AG09319 (cell line): ENCODE data around the gene FAM47E.
"Not testable (repeated sequence)": the region's sequence is repeated elsewhere in the genome, so short reads cannot be mapped to it uniquely, and the experiment has no call there.

ENCODE experiments used
- DNase-seq: peaks from one replicate; pipeline ENCODE4 v3.0.0-alpha.2; 2010; ENCODE audit warnings: low read depth; ENCODE audit errors: extremely low read depth
- TF ChIP-seq, protein P1 (sequence below): IDR thresholded peaks from 2 replicates; pipeline ENCODE4 v1.5.1; 2011; ENCODE audit warnings: low read depth, mild to moderate bottlenecking, inconsistent platforms, low read length, moderate library complexity

Gene FAM47E

DNA sequence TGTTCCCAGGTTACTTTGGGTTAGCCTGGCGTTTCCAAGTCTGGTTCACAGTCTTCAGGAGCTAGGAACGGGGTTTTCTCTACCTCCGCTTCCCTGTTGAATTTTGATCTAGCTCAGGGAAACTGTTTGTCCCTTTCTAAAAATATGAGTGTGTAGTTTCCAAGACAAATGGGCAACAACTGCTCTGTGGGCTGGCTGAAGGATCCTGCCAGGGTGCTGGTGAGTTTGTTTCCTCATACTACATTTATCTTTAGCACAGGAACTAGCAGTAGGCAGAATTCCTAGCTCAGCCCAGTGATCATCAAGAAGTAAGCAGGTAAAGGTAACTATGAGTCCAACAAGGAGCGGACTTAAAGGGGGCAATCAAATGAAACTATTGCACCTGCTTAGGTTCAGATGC, 13.3 kb upstream of the FAM47E start:
- no peak for DNase-seq
- TF ChIP-seq, protein P1, sequence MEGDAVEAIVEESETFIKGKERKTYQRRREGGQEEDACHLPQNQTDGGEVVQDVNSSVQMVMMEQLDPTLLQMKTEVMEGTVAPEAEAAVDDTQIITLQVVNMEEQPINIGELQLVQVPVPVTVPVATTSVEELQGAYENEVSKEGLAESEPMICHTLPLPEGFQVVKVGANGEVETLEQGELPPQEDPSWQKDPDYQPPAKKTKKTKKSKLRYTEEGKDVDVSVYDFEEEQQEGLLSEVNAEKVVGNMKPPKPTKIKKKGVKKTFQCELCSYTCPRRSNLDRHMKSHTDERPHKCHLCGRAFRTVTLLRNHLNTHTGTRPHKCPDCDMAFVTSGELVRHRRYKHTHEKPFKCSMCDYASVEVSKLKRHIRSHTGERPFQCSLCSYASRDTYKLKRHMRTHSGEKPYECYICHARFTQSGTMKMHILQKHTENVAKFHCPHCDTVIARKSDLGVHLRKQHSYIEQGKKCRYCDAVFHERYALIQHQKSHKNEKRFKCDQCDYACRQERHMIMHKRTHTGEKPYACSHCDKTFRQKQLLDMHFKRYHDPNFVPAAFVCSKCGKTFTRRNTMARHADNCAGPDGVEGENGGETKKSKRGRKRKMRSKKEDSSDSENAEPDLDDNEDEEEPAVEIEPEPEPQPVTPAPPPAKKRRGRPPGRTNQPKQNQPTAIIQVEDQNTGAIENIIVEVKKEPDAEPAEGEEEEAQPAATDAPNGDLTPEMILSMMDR: no peak

DNA sequence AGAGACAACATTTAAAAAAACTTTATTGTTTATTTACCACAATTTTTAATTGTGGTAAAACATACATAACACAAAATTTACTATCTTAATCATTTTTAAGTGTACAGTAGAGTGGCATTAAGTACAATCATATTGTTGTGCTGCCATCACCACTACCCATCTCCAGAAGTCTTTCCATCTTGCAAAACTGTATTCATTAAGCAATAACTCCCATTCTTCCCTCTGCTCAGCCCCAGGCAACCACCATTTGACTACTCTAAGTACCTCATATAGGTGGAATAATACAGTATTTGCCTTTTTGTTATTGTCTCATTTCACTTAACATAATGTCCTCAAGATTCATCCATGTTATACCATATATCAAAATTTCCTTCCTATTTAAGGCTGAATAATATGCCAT, 12.8 kb upstream of the FAM47E start:
- no peak for DNase-seq
- TF ChIP-seq, protein P1: no peak

DNA sequence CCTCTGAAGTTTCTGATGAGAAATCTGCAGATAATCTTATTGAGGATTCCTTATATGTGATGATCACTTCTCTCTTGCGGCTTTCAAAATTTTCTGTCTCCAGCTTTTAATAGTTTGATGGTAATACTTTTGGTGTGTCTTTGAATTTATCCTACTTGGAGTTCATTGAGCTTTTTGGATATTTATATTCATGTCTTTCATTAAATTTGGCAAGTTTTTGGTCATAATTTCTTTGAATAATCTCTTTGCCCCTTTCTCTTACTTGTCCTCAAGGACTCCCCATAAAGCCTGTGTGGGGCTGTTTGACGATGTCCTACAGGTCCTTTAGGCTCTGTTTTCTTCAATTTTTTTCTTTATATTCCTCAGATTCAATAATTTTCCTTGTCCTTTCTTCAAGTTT, 11.3 kb upstream of the FAM47E start:
- TF ChIP-seq, protein P1: no peak

DNA sequence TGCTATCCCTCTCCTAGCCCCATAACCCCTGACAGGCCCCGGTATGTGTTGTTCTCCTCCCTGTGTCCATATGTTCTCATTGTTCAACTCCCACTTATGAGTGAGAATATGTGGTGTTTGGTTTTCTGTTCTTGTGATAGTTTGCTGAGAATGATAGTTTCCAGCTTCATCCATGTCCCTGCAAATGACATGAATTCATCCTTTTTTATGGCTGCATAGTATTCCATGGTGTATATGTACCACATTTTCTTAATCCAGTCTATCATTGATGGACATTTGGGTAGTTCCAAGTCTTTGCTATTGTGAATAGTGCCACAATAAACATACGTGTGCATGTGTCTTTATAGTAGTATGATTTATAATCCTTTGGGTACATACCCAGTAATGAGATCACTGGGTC, 7.6 kb upstream of the FAM47E start:
- not testable (repeated sequence) for DNase-seq

More for the DNA sequence above, 11.3 kb upstream of the FAM47E start:
- DNase-seq: no peak

DNA sequence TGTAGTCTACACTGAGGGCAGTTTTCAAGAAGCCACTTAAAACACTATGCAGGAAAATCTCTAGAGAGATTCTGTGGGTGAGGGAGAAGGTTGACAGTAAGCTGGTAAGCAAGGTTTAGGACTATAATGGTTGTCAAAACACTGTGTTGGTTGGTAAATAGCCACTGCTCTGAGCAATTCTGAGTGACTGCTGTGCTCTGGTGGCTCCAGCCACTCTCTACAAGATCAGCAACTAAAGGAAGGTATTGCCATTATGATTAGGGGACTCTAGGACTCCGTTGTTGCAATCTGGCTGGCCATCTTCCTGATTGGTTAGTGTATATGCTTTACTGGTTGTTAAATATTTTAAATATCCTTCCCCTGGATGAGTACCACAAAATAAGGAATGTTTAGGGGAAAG, 5.5 kb upstream of the FAM47E start:
- no peak for DNase-seq
- TF ChIP-seq, protein P1: no peak; the same call in none of the 2 replicates

DNA sequence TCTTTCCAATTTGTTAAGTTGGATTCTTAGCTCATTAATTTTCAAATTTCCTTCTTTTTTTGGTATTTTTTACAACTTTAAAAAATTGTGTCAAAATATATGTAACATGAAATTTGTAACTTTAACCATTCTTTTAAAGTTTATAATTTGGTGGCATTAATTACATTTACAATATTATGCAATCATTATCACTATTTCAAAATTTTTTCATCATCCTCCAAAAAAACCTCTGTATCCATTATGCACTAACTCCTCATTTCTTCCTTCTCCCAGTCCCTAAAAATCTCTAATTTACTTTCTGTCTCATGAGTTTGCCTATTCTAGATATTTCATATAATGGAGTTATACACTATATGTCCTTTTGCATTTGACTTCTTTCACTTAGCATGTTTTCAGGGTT, 4.7 kb upstream of the FAM47E start:
- TF ChIP-seq, protein P1: no peak
- DNase-seq: no peak

DNA sequence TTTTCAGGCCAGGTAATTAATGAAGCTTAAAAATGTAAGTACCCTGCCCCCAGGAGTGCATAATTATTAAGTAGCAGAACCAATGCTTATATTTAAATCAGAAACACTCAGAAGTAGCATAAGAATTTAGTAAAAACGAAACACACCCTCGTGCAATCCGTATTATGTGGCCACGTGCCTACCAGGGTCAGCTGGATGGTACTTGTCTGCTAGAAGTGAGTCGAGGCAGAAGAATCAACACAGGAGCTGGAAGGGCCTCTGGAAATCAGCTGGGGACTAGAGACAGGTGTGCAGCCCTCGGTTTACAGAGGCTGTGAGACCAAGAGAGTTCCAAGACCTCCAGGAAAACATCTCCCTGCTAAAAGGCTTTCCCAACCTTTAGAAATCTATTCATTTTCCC, 559 bp upstream of the FAM47E start:
- no peak for DNase-seq
- TF ChIP-seq, protein P1: no peak

DNA sequence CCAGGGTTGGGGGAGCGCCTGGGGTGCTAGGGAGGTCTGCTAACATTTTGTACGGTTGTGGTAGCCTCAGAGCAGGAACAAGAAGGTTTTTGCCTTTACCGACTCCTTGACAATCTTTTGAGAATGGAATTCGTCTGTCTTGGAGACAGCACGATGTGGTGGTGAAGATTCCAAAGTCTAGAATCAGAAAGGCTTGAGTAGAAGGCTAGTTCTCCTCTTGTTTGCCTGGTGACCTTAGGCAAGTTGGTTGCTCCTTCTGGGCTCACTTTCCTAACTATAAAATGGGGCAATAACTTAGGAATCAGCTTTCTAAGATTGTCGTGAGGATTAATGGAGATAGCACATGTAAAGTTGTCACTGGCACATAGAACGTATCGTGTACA, 741 bp downstream of the FAM47E start:
- TF ChIP-seq, protein P1: no peak
- no peak for DNase-seq
